Measurements from ENCODE around the gene ANKRD39. TPM values are rescaled to one million over a fixed set of nuclear protein-coding genes. Genes with fewer than 3 reads are reported as not detected.

The ANKRD39 gene, protein sequence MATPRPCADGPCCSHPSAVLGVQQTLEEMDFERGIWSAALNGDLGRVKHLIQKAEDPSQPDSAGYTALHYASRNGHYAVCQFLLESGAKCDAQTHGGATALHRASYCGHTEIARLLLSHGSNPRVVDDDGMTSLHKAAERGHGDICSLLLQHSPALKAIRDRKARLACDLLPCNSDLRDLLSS
- 10 to 100 TPM in 3 of 6 experiments, 1 to 10 TPM in 3; 6.0 to 16.3 (median 9.7) TPM for total RNA-seq
- long read RNA-seq, partial matches to known transcripts: 1 of 3 reads
- long read RNA-seq, other reads (novel, unspliced or antisense): 0 of 3 reads

GRCh38 chr2:96857667-96858372, at the start of gene ANKRD39:
Gene ANKRD39, minus strand, starts transcription at chr2:96858016. Its CDS starts 29 bp downstream, at chr2:96857987.
- DNase-seq (peak; percentile 97 to 98 (median 98)), ATAC-seq (peak; percentile 85 to 95 (median 90))
- TF ChIP-seq POLR2A (IDR thresholded peaks at IDR 0.05) (peak; percentile 89), CTCF (IDR thresholded peaks at IDR 0.05) (peak; percentile 87 to 93 (median 87))
- Histone ChIP-seq H3K27ac (peak within 1 kb of the TSS; percentile 58 to 75 (median 66)), H3K9me3 (no peaks in the 10 kb centered on the region), H3K27me3 (no peaks in the 10 kb centered on the region), H3K36me3 (peaks cover 0 to 24% (median 12%) of the 10 kb centered on the region in 4 donors), H3K4me3 (peak within 1 kb of the TSS; percentile 66 to 87 (median 75)), H3K4me1 (peaks cover 0 to 58% (median 21%) of the 10 kb centered on the region in 4 donors)
- WGBS (ENCODE audit: insufficient coverage, low coverage, low lambda C conversion rate, missing lambda C conversion rate): 0% methylated on average over 4 of the region's 81 CpGs
- intact Hi-C loops (cut with DNase I): loop anchor here in 1 of 2 donors (5.0 kb wide), 1 partner anchor 94 kb away; no protein-coding TSS in a partner anchor

GRCh38 chr2:96906729-96907114, 48.9 kb upstream of the ANKRD39 start:
- Histone ChIP-seq H3K27ac (peak overlapping the region in 1 of 3 donors; percentile 33), H3K36me3 (no peaks in the 10 kb centered on the region), H3K4me3 (no peak overlapping the region), H3K27me3 (no peaks in the 10 kb centered on the region), H3K9me3 (no peaks in the 10 kb centered on the region), H3K4me1 (no peaks in the 10 kb centered on the region)
- intact Hi-C loops (cut with DNase I): no loop called here
- peak; percentile 15 to 50 (median 38) for ATAC-seq
- TF ChIP-seq POLR2A (IDR thresholded peaks at IDR 0.05) (no peak), CTCF (IDR thresholded peaks at IDR 0.05) (no peak)
- 62% methylated on average over 9 of the region's 13 CpGs for WGBS (ENCODE audit: insufficient coverage, low coverage, low lambda C conversion rate, missing lambda C conversion rate)
- no peak for DNase-seq

DNA sequence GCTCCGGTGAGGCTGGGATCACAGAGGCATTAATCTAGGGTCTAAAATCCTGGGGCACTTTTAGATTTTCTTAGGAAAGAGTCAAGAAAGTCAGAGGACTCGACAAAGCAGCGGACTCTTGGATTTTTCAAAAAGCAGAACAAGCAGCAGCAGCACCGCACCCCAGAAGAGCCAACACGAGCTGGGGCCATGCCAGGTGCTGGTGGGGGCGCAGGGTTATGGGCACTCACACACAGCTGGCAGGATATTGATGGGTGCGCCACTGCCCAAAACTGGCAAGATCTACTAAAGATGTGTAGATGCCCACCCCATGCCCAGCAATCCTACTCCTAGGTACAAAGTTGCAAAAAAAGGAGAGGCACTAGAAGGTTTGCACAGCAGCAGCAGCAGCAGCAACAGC, 46.0 kb upstream of the ANKRD39 start:
- Histone ChIP-seq H3K4me1 (no peaks in the 10 kb centered on the region), H3K36me3 (no peaks in the 10 kb centered on the region), H3K27ac (no peak overlapping the region), H3K9me3 (no peaks in the 10 kb centered on the region), H3K27me3 (no peaks in the 10 kb centered on the region), H3K4me3 (no peak overlapping the region)
- whole genome bisulfite sequencing (ENCODE audit: insufficient coverage, low coverage, low lambda C conversion rate, missing lambda C conversion rate): no CpG with 5 or more reads among the region's 7 CpGs
- ATAC-seq: no peak
- no peak for DNase-seq
- TF ChIP-seq POLR2A (IDR thresholded peaks at IDR 0.05): no peak
- no peak for TF ChIP-seq CTCF (IDR thresholded peaks at IDR 0.05)
- intact Hi-C loops (cut with DNase I): no loop called here

- no CpG with 5 or more reads among the region's 7 CpGs for WGBS (ENCODE audit: insufficient coverage, low coverage, low lambda C conversion rate, missing lambda C conversion rate)
- no peak for ATAC-seq
- DNase-seq: no peak
- no peaks in the 10 kb centered on the region for H3K9me3 ChIP-seq
- H3K36me3 ChIP-seq: no peaks in the 10 kb centered on the region
- H3K4me1 ChIP-seq: no peaks in the 10 kb centered on the region
- TF ChIP-seq POLR2A (IDR thresholded peaks at IDR 0.05) (no peak), CTCF (IDR thresholded peaks at IDR 0.05) (no peak)
- intact Hi-C loops (cut with DNase I): no loop called here
- no peak overlapping the region for H3K27ac ChIP-seq
- no peak overlapping the region for H3K4me3 ChIP-seq
- H3K27me3 ChIP-seq: no peaks in the 10 kb centered on the region
Measured at GRCh38 chr2:96903318-96903717, 45.5 kb upstream of the ANKRD39 start.

All from right lobe of liver (tissue), 6 donors.